SU-DHL-6 (cell line): ENCODE data around the gene PRMT3.

Experiments
- EZH2phosphoT487 ChIP-seq: fragments of 200-600 bp; sonication (generic), shearing (Covaris generic); conservative IDR thresholded peaks from 2 replicates; pipeline ENCODE4 v1.6.1; 2018; ENCODE audit warnings: mild to moderate bottlenecking, antibody characterized with exemption, low read length, moderate library complexity, mixed read lengths
- TF ChIP-seq, protein P1 (sequence below): fragments of 200-600 bp; sonication (generic); IDR thresholded peaks from one replicate; pipeline ENCODE4 v1.5.1; 2017; ENCODE audit warnings: antibody characterized with exemption, mild to moderate bottlenecking, low read length, moderate library complexity; ENCODE audit not compliant: insufficient read depth, poor library complexity, severe bottlenecking

DNA sequence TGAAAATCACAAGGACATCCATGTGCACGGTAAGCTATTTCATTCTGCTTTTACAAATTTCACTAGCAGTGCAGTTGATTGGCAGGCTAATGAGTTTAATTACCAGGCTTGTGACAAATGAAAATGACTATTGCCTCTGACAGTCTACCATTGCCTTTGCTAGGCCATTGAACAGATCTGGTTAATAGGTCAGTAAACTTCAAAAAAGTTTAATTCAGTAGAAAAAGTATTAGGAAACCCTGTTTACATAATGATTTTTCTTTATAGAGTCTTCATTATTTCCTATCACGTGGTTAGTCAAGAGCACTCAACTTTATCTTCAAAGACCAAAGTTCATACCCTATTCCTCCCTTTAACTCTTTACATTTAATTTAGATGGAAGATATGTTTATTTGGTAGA, 77.0 kb downstream of the PRMT3 start:
- TF ChIP-seq EZH2phosphoT487: no peak
- TF ChIP-seq, protein P1, sequence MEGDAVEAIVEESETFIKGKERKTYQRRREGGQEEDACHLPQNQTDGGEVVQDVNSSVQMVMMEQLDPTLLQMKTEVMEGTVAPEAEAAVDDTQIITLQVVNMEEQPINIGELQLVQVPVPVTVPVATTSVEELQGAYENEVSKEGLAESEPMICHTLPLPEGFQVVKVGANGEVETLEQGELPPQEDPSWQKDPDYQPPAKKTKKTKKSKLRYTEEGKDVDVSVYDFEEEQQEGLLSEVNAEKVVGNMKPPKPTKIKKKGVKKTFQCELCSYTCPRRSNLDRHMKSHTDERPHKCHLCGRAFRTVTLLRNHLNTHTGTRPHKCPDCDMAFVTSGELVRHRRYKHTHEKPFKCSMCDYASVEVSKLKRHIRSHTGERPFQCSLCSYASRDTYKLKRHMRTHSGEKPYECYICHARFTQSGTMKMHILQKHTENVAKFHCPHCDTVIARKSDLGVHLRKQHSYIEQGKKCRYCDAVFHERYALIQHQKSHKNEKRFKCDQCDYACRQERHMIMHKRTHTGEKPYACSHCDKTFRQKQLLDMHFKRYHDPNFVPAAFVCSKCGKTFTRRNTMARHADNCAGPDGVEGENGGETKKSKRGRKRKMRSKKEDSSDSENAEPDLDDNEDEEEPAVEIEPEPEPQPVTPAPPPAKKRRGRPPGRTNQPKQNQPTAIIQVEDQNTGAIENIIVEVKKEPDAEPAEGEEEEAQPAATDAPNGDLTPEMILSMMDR: no peak
